ENCODE data around the gene HSPBP1. TPM values are rescaled to one million over a fixed set of nuclear protein-coding genes. Genes with fewer than 3 reads are reported as not detected.
"Not testable (repeated sequence)": the region's sequence is repeated elsewhere in the genome, so short reads cannot be mapped to it uniquely, and the experiment has no call there.

HSPBP1 gene
- 32.2 and 32.9 TPM in 2 replicates for total RNA-seq

GRCh38 chr19:55279770-55280643 lies at the start of gene HSPBP1:
Gene HSPBP1, minus strand, starts transcription at chr19:55280110. Its CDS starts 502 bp downstream, at chr19:55279608.
- Mint-ChIP-seq H3K9me3 (no peaks in the 10 kb centered on the region), H3K27me3 (peaks cover 4% of the 10 kb centered on the region), H3K36me3 (ENCODE audit: low read depth) (peaks cover 25% of the 10 kb centered on the region), H3K27ac (peak within 1 kb of the TSS; percentile 98), H3K4me1 (peaks cover 73% of the 10 kb centered on the region), H3K4me3 (peak within 1 kb of the TSS; percentile 100)
- ChIA-PET POLR2A (interaction anchor here (0.5 to 11.6 kb wide), 19 partner anchors 11 to 664 kb away, joined by 3 to 277 read pairs (median 4); partner anchors contain the start of genes CCDC106, FIZ1, ISOC2 and KMT5C), CTCF (interaction anchor here (0.6 to 1.7 kb wide), 5 partner anchors 12 to 103 kb away, joined by 3 to 8 read pairs (median 4); no protein-coding TSS in a partner anchor)
- intact Hi-C loops (cut with micrococcal nuclease): loop anchor here (1.0 kb wide), 4 partner anchors 12 to 59 kb away; partner anchors contain the start of genes KMT5C and PPP6R1
- DNase-seq (peak; percentile 97), ATAC-seq (ENCODE audit: low read depth) (peak; percentile 83)
- no peak for TF ChIP-seq CTCF (IDR thresholded peaks at IDR 0.05)

- H3K9me3 Mint-ChIP-seq; H3K27ac Mint-ChIP-seq; H3K4me1 Mint-ChIP-seq; CTCF ChIA-PET; ATAC-seq (ENCODE audit: low read depth); DNase-seq; intact Hi-C loops (cut with micrococcal nuclease); H3K4me3 Mint-ChIP-seq; H3K36me3 Mint-ChIP-seq (ENCODE audit: low read depth): not testable (repeated sequence)
- peaks cover 17% of the 10 kb centered on the region for H3K27me3 Mint-ChIP-seq
- POLR2A ChIA-PET: interaction anchor here (0.7 kb wide), 3 partner anchors 74 to 1975 kb away, joined by 3 read pairs; no protein-coding TSS in a partner anchor
Observed at GRCh38 chr19:55328774-55329318, 48.9 kb upstream of the HSPBP1 start.

- no peak for TF ChIP-seq CTCF (IDR thresholded peaks at IDR 0.05)
- peaks cover 30% of the 10 kb centered on the region for H3K27me3 Mint-ChIP-seq
- intact Hi-C loops (cut with micrococcal nuclease): no loop called here
- CTCF ChIA-PET: interaction anchor here (1.2 kb wide), 1 partner anchor 23 kb away, joined by 4 read pairs; no protein-coding TSS in a partner anchor
- no peak within 1 kb of the TSS for H3K4me3 Mint-ChIP-seq
- no peak within 1 kb of the TSS for H3K27ac Mint-ChIP-seq
- ATAC-seq (ENCODE audit: low read depth): no peak
- no peaks in the 10 kb centered on the region for H3K9me3 Mint-ChIP-seq
- no peak for DNase-seq
- no peaks in the 10 kb centered on the region for H3K4me1 Mint-ChIP-seq
- H3K36me3 Mint-ChIP-seq (ENCODE audit: low read depth): no peaks in the 10 kb centered on the region
- POLR2A ChIA-PET: no interaction called here
Observed at GRCh38 chr19:55325172-55325571, 45.3 kb upstream of the HSPBP1 start, which contains the start of gene TMEM150B. Gene TMEM150B, minus strand, starts transcription at chr19:55325341. Its CDS starts 4,305 bp downstream, at chr19:55321036.

GRCh38 chr19:55324662-55325061 lies 44.8 kb upstream of the HSPBP1 start:
- no peak overlapping the region for H3K27ac Mint-ChIP-seq
- ChIA-PET CTCF (interaction anchor here (1.2 kb wide), 1 partner anchor 23 kb away, joined by 4 read pairs; no protein-coding TSS in a partner anchor), POLR2A (no interaction called here)
- H3K9me3 Mint-ChIP-seq: no peaks in the 10 kb centered on the region
- intact Hi-C loops (cut with micrococcal nuclease): no loop called here
- no peaks in the 10 kb centered on the region for H3K4me1 Mint-ChIP-seq
- no peak overlapping the region for H3K4me3 Mint-ChIP-seq
- no peaks in the 10 kb centered on the region for H3K36me3 Mint-ChIP-seq (ENCODE audit: low read depth)
- no peak for ATAC-seq (ENCODE audit: low read depth)
- peaks cover 33% of the 10 kb centered on the region for H3K27me3 Mint-ChIP-seq
- DNase-seq: no peak
- TF ChIP-seq CTCF (IDR thresholded peaks at IDR 0.05): no peak

GRCh38 chr19:55322204-55322885 lies 42.4 kb upstream of the HSPBP1 start:
- ATAC-seq (ENCODE audit: low read depth) (no peak), DNase-seq (no peak)
- H3K9me3 Mint-ChIP-seq: no peaks in the 10 kb centered on the region
- ChIA-PET CTCF (no interaction called here), POLR2A (no interaction called here)
- H3K36me3 Mint-ChIP-seq (ENCODE audit: low read depth): no peaks in the 10 kb centered on the region
- no peak overlapping the region for H3K4me3 Mint-ChIP-seq
- H3K27me3 Mint-ChIP-seq: peaks cover 28% of the 10 kb centered on the region
- H3K27ac Mint-ChIP-seq: no peak overlapping the region
- no peak for TF ChIP-seq CTCF (IDR thresholded peaks at IDR 0.05)
- intact Hi-C loops (cut with micrococcal nuclease): no loop called here
- H3K4me1 Mint-ChIP-seq: no peaks in the 10 kb centered on the region

Data from activated B cell treated with CpG ODN at 0.5 μM for 24 hours (primary cell).